SHP77 (cell line): Measurements from ENCODE around the gene BRAF.
"Not testable (repeated sequence)": the region's sequence is repeated elsewhere in the genome, so short reads cannot be mapped to it uniquely, and the experiment has no call there.

Experiments
- DNase-seq, 2 experiments: peaks; one replicate each; lab custom pipeline; 2025; lab: John Stamatoyannopoulos, UW

The BRAF gene

GRCh38 chr7:140678816-140679130 lies 246.0 kb downstream of the BRAF start:
- no peak for DNase-seq

- no peak for DNase-seq
Measured at GRCh38 chr7:140678081-140678815, 246.5 kb downstream of the BRAF start.

- no peak for DNase-seq
Measured at GRCh38 chr7:140677496-140677895, 247.2 kb downstream of the BRAF start.

GRCh38 chr7:140676956-140677355 lies 247.8 kb downstream of the BRAF start:
- DNase-seq: not testable (repeated sequence)

GRCh38 chr7:140676306-140676705 lies 248.4 kb downstream of the BRAF start:
- DNase-seq: no peak

GRCh38 chr7:140675726-140676125 lies 249.0 kb downstream of the BRAF start:
- no peak for DNase-seq

GRCh38 chr7:140674899-140675701 lies 249.6 kb downstream of the BRAF start:
- DNase-seq: no peak

GRCh38 chr7:140674356-140674800 lies 250.4 kb downstream of the BRAF start:
- no peak for DNase-seq

- DNase-seq: no peak
Measured at GRCh38 chr7:140673774-140674155, 251.0 kb downstream of the BRAF start.

- peak in 1 of 2 experiments; percentile 38 for DNase-seq
Measured at GRCh38 chr7:140673063-140673773, 251.5 kb downstream of the BRAF start.

- DNase-seq: peak; percentile 34 to 57
Measured at GRCh38 chr7:140672382-140673062, 252.2 kb downstream of the BRAF start, which contains the start of gene ADCK2. TSS of gene ADCK2 (plus strand) at chr7:140672945. CDS start at chr7:140673331, 386 bp downstream.

GRCh38 chr7:140671966-140672365 lies 252.8 kb downstream of the BRAF start:
- DNase-seq: no peak

GRCh38 chr7:140670343-140670935 lies 254.3 kb downstream of the BRAF start:
- DNase-seq: no peak

GRCh38 chr7:140669862-140670261 lies 254.9 kb downstream of the BRAF start:
- DNase-seq: not testable (repeated sequence)

GRCh38 chr7:140669352-140669751 lies 255.4 kb downstream of the BRAF start:
- no peak for DNase-seq
